Measurements from ENCODE around the gene IFITM10. TPM values are rescaled to one million over a fixed set of nuclear protein-coding genes. Genes with fewer than 3 reads are reported as not detected.
A peak's percentile ranks its signal among the peaks of the same experiment; 100 is the strongest.

The IFITM10 gene
- total RNA-seq, 1 experiment from 2014 or later = not detected

DNA sequence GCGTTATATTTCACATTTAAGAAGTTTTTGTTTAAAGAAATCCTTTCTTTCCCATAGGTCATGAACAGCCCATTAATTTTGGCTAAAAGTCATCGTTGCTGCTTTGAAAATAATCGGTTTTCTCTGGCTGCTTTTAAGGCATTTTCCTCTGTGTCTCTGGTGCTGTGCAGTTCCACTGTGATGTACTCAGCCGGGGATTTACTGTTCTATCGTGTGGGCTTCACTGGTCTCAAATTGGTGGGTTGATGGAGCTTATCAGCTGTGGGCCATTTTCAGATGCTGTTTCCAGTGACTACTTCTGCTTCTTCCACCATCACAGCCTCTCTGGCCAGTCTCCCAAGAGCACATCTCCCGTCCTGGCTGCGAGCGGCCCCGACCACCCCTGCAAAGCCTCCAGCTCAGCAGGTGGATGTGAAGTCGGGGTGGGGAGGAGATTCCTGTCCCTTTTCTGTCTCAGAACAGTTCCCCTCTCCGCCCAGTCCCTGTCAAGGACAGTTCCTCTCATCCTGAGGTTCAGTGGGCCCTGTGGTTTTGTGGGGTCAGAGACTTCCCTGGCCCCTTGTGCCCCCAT, 20.3 kb downstream of the IFITM10 start:
- Histone ChIP-seq H3K4me3 (ENCODE audit: low read depth, low read length, poor library complexity, severe bottlenecking) (no peak overlapping the region), H3K9me3 (ENCODE audit: low read depth, low read length, poor library complexity, severe bottlenecking) (no peaks in the 10 kb centered on the region), H3K27ac (ENCODE audit: low read depth, low read length, poor library complexity, severe bottlenecking) (no peak overlapping the region), H3K4me1 (ENCODE audit: insufficient read depth, low read length, poor library complexity, severe bottlenecking) (no peaks in the 10 kb centered on the region), H3K27me3 (replicated peaks; ENCODE audit: insufficient read depth, low read depth, low read length, poor library complexity) (no peaks in the 10 kb centered on the region), H3K36me3 (ENCODE audit: insufficient read depth, low read length, poor library complexity, severe bottlenecking) (no peaks in the 10 kb centered on the region)
- TF ChIP-seq CTCF (conservative IDR thresholded peaks at IDR 0.05; ENCODE audit: low read depth, low read length) = no peak
- TF ChIP-seq EZH2 (IDR thresholded peaks at IDR 0.05; ENCODE audit: borderline replicate concordance, low read depth, low read length, poor library complexity, severe bottlenecking) = no peak
- no peak for DNase-seq (ENCODE audit: low spot score)
- no TSS peak for BruUV-seq (replicated peaks)
- intact Hi-C loops (cut with micrococcal nuclease; ENCODE audit: unreplicated experiment) = no loop called here
- ChIA-PET POLR2A (ENCODE audit: low non-redundant PET) (no interaction called here), CTCF (no interaction called here)

DNA sequence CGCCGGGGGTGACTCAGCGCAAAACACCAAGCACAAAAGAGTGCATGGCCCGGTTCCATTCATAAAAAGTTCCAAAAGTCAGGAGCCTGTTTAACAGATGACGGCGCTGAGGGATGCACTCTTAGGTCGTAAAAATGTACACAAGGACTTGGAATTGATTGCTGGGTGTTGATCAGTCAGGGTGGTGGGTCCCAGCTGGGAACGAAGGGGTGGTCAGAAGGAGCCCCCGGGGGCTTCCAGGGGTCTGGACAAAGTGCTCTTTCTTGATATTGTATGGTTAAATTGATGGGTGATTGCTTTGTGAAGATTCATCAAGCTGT, 20.7 kb downstream of the IFITM10 start:
- intact Hi-C loops (cut with micrococcal nuclease; ENCODE audit: unreplicated experiment) = no loop called here
- no peaks in the 10 kb centered on the region for H3K36me3 ChIP-seq (ENCODE audit: insufficient read depth, low read length, poor library complexity, severe bottlenecking)
- H3K27ac ChIP-seq (ENCODE audit: low read depth, low read length, poor library complexity, severe bottlenecking) = no peak overlapping the region
- H3K4me1 ChIP-seq (ENCODE audit: insufficient read depth, low read length, poor library complexity, severe bottlenecking) = no peaks in the 10 kb centered on the region
- TF ChIP-seq EZH2 (IDR thresholded peaks at IDR 0.05; ENCODE audit: borderline replicate concordance, low read depth, low read length, poor library complexity, severe bottlenecking) (no peak), CTCF (conservative IDR thresholded peaks at IDR 0.05; ENCODE audit: low read depth, low read length) (no peak)
- CTCF ChIA-PET = no interaction called here
- POLR2A ChIA-PET (ENCODE audit: low non-redundant PET) = no interaction called here
- no peaks in the 10 kb centered on the region for H3K9me3 ChIP-seq (ENCODE audit: low read depth, low read length, poor library complexity, severe bottlenecking)
- BruUV-seq (replicated peaks) = no TSS peak
- H3K4me3 ChIP-seq (ENCODE audit: low read depth, low read length, poor library complexity, severe bottlenecking) = no peak overlapping the region
- no peaks in the 10 kb centered on the region for H3K27me3 ChIP-seq (replicated peaks; ENCODE audit: insufficient read depth, low read depth, low read length, poor library complexity)
- DNase-seq (ENCODE audit: low spot score) = peak; percentile 17

GRCh38 chr11:1728931-1729691, 21.3 kb downstream of the IFITM10 start:
- TF ChIP-seq EZH2 (IDR thresholded peaks at IDR 0.05; ENCODE audit: borderline replicate concordance, low read depth, low read length, poor library complexity, severe bottlenecking) = no peak
- TF ChIP-seq CTCF (conservative IDR thresholded peaks at IDR 0.05; ENCODE audit: low read depth, low read length) = no peak
- POLR2A ChIA-PET (ENCODE audit: low non-redundant PET) = no interaction called here
- CTCF ChIA-PET = no interaction called here

More at GRCh38 chr11:1728931-1729691, 21.3 kb downstream of the IFITM10 start:
- DNase-seq (ENCODE audit: low spot score) = no peak
- intact Hi-C loops (cut with micrococcal nuclease; ENCODE audit: unreplicated experiment) = no loop called here
- Histone ChIP-seq H3K9me3 (ENCODE audit: low read depth, low read length, poor library complexity, severe bottlenecking) (no peaks in the 10 kb centered on the region), H3K36me3 (ENCODE audit: insufficient read depth, low read length, poor library complexity, severe bottlenecking) (no peaks in the 10 kb centered on the region), H3K27me3 (replicated peaks; ENCODE audit: insufficient read depth, low read depth, low read length, poor library complexity) (no peaks in the 10 kb centered on the region), H3K4me3 (ENCODE audit: low read depth, low read length, poor library complexity, severe bottlenecking) (no peak overlapping the region), H3K4me1 (ENCODE audit: insufficient read depth, low read length, poor library complexity, severe bottlenecking) (no peaks in the 10 kb centered on the region), H3K27ac (ENCODE audit: low read depth, low read length, poor library complexity, severe bottlenecking) (no peak overlapping the region)
- BruUV-seq (replicated peaks) = no TSS peak

Data from A673 (cell line).